ENCODE results near the gene BOLA3. TPM values are rescaled to one million over a fixed set of nuclear protein-coding genes. Genes with fewer than 3 reads are reported as not detected.

Gene BOLA3
- total and polyA plus RNA-seq, 2 of the 4 experiments (the other 2 are of a cell fraction): 13.3 to 39.5 TPM

- Histone ChIP-seq H3K79me1 (ENCODE audit: low read depth in 1 of 2, low read length in 2 of 2) (0 out of 4 replicates have a peak, but pooled peaks cover 0 to 3% of the 10 kb centered on the region in 2 experiments), H3K4me2 (ENCODE audit: low read depth, low read length) (no peak overlapping the region), H3K9me3 (ENCODE audit: control insufficient read depth, insufficient read depth, low read length) (no peaks in the 10 kb centered on the region), H3K9me1 (ENCODE audit: insufficient read depth, low read length) (no peaks in the 10 kb centered on the region), H3K4me3 (ENCODE audit: insufficient read depth, low read depth, low read length) (no peak overlapping the region), H3K56ac (ENCODE audit: extremely low read depth, insufficient read depth, low read length) (no peak overlapping the region), H2BK20ac (ENCODE audit: low read depth, low read length) (no peak overlapping the region), H2BK5ac (ENCODE audit: low read depth, low read length, poor library complexity, severe bottlenecking) (no peak overlapping the region), H3K36me3 (ENCODE audit: control insufficient read depth, insufficient read depth, low read length) (peaks cover 58% of the 10 kb centered on the region), H4K20me1 (ENCODE audit: insufficient read depth, low read length) (no peaks in the 10 kb centered on the region), H3K4me1 (ENCODE audit: control insufficient read depth, insufficient read depth, low read length) (no peaks in the 10 kb centered on the region), H3K27me3 (ENCODE audit: control insufficient read depth, insufficient read depth, low read length) (no peaks in the 10 kb centered on the region), H3K4ac (ENCODE audit: low read depth, low read length) (no peak overlapping the region), H4K8ac (ENCODE audit: low read depth in 2 of 2, low read length in 2 of 2) (no peak overlapping the region), H4K91ac (ENCODE audit: insufficient read depth, low read depth, low read length) (no peak overlapping the region), H3K18ac (ENCODE audit: low read depth, low read length) (no peak overlapping the region), H2AFZ (replicated peaks; ENCODE audit: low read length, poor library complexity) (no peak overlapping the region), H3K14ac (replicated peaks; ENCODE audit: low read depth, low read length) (no peak overlapping the region), H4K5ac (ENCODE audit: low read depth, low read length) (no peak overlapping the region), H2AK9ac (replicated peaks; ENCODE audit: low read depth, low read length, poor library complexity) (no peak overlapping the region), H3K27ac (ENCODE audit: insufficient read depth, low read length) (no peak overlapping the region), H2BK15ac (ENCODE audit: low read depth, low read length) (no peak overlapping the region), H3K9ac (ENCODE audit: low read depth, low read length) (no peak overlapping the region), H2BK120ac (ENCODE audit: low read depth, low read length) (no peak overlapping the region), H3K23ac (ENCODE audit: low read depth, low read length) (no peak overlapping the region), H2AK5ac (ENCODE audit: low read depth, low read length) (no peak overlapping the region)
- ChIA-PET CTCF (no interaction called here), POLR2A (ENCODE audit: unreplicated experiment) (no interaction called here)
- intact Hi-C loops (cut with micrococcal nuclease) (no loop called here), in situ Hi-C loops (cut with MboI; ENCODE audit: low sequenced_read_pairs) (no loop called here), dilution Hi-C loops (cut with HindIII; ENCODE audit: low sequenced_read_pairs, unreplicated experiment) (no loop called here)
- ATAC-seq (ENCODE audit: low read depth) (no peak), DNase-seq (no peak)
- WGBS, 2 experiments (ENCODE audit: extremely low coverage in 2 of 2, insufficient read length in 1 of 2): no CpG with 5 or more reads among the region's 6 CpGs
- TF ChIP-seq ELK1 (IDR thresholded peaks at IDR 0.05; ENCODE audit: borderline replicate concordance, low read depth, low read length) (no peak), RFX5 (IDR thresholded peaks at IDR 0.05; ENCODE audit: low read depth, low read length) (no peak), CHD1 (IDR thresholded peaks at IDR 0.05; ENCODE audit: low read depth, low read length) (no peak), POLR2A (IDR thresholded peaks at IDR 0.05; ENCODE audit: low read depth, low read length) (no peak), SMC3 (IDR thresholded peaks at IDR 0.05; ENCODE audit: low read depth, low read length) (no peak), RAD21 (IDR thresholded peaks at IDR 0.05; ENCODE audit: low read length) (no peak), MAZ (IDR thresholded peaks at IDR 0.05; ENCODE audit: borderline replicate concordance, low read depth, low read length) (no peak), RCOR1 (IDR thresholded peaks at IDR 0.05; ENCODE audit: insufficient replicate concordance, low read length) (no peak)
- TF ChIP-seq, protein P1, sequence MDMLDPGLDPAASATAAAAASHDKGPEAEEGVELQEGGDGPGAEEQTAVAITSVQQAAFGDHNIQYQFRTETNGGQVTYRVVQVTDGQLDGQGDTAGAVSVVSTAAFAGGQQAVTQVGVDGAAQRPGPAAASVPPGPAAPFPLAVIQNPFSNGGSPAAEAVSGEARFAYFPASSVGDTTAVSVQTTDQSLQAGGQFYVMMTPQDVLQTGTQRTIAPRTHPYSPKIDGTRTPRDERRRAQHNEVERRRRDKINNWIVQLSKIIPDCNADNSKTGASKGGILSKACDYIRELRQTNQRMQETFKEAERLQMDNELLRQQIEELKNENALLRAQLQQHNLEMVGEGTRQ (IDR thresholded peaks at IDR 0.05; ENCODE audit: low read depth, low read length): no peak
- TF ChIP-seq, protein P2, sequence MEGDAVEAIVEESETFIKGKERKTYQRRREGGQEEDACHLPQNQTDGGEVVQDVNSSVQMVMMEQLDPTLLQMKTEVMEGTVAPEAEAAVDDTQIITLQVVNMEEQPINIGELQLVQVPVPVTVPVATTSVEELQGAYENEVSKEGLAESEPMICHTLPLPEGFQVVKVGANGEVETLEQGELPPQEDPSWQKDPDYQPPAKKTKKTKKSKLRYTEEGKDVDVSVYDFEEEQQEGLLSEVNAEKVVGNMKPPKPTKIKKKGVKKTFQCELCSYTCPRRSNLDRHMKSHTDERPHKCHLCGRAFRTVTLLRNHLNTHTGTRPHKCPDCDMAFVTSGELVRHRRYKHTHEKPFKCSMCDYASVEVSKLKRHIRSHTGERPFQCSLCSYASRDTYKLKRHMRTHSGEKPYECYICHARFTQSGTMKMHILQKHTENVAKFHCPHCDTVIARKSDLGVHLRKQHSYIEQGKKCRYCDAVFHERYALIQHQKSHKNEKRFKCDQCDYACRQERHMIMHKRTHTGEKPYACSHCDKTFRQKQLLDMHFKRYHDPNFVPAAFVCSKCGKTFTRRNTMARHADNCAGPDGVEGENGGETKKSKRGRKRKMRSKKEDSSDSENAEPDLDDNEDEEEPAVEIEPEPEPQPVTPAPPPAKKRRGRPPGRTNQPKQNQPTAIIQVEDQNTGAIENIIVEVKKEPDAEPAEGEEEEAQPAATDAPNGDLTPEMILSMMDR (conservative IDR thresholded peaks at IDR 0.05; ENCODE audit: low read depth, low read length): no peak
- no TSS peak for BruUV-seq (replicated peaks)
Observed at GRCh38 chr2:74097574-74097973, 50.1 kb downstream of the BOLA3 start.
